ENCODE results near the gene RPS25.

Gene RPS25

GRCh38 chr11:119027561-119028345, 9.6 kb upstream of the RPS25 start:
- no peak for TF ChIP-seq REST (IDR thresholded peaks at IDR 0.05; ENCODE audit: insufficient replicate concordance, low read depth)
- no peak for TF ChIP-seq POLR2AphosphoS5 (IDR thresholded peaks at IDR 0.05; ENCODE audit: low read depth)
- TF ChIP-seq CTCF (IDR thresholded peaks at IDR 0.05; ENCODE audit: insufficient read depth, low read length), result no peak
- no peak for TF ChIP-seq GABPA (IDR thresholded peaks at IDR 0.05; ENCODE audit: low read depth)
- TF ChIP-seq SPI1 (IDR thresholded peaks at IDR 0.05; ENCODE audit: borderline replicate concordance, low read depth), result no peak
- H3K27ac ChIP-seq (replicated peaks), result no peak overlapping the region
- no peak overlapping the region for H3K4me3 ChIP-seq (replicated peaks; ENCODE audit: insufficient read depth, low read length)
- no peaks in the 10 kb centered on the region for H3K27me3 ChIP-seq (ENCODE audit: insufficient read depth, poor library complexity, severe bottlenecking)
- DNase-seq (ENCODE audit: low read depth in 1 of 2, low spot score in 1 of 2), result no peak

- TF ChIP-seq POLR2AphosphoS5 (IDR thresholded peaks at IDR 0.05; ENCODE audit: low read depth), result no peak
- no peak for TF ChIP-seq CTCF (IDR thresholded peaks at IDR 0.05; ENCODE audit: insufficient read depth, low read length)
- TF ChIP-seq REST (IDR thresholded peaks at IDR 0.05; ENCODE audit: insufficient replicate concordance, low read depth), result no peak
- TF ChIP-seq SPI1 (IDR thresholded peaks at IDR 0.05; ENCODE audit: borderline replicate concordance, low read depth), result no peak
- no peak for TF ChIP-seq GABPA (IDR thresholded peaks at IDR 0.05; ENCODE audit: low read depth)
- DNase-seq (ENCODE audit: low read depth in 1 of 2, low spot score in 1 of 2), result no peak
- no peak overlapping the region for H3K27ac ChIP-seq (replicated peaks)
- H3K27me3 ChIP-seq (ENCODE audit: insufficient read depth, poor library complexity, severe bottlenecking), result no peaks in the 10 kb centered on the region
- H3K4me3 ChIP-seq (replicated peaks; ENCODE audit: insufficient read depth, low read length), result no peak overlapping the region
Observed at GRCh38 chr11:119026970-119027369, 8.8 kb upstream of the RPS25 start.

GRCh38 chr11:119025978-119026766, 8.0 kb upstream of the RPS25 start:
- Histone ChIP-seq H3K27ac (replicated peaks) (no peak overlapping the region), H3K4me3 (replicated peaks; ENCODE audit: insufficient read depth, low read length) (no peak overlapping the region), H3K27me3 (ENCODE audit: insufficient read depth, poor library complexity, severe bottlenecking) (no peaks in the 10 kb centered on the region)
- no peak for DNase-seq (ENCODE audit: low read depth in 1 of 2, low spot score in 1 of 2)
- TF ChIP-seq REST (IDR thresholded peaks at IDR 0.05; ENCODE audit: insufficient replicate concordance, low read depth) (no peak), POLR2AphosphoS5 (IDR thresholded peaks at IDR 0.05; ENCODE audit: low read depth) (no peak)
